NCI-H1436 (cell line): ENCODE measurements around the gene SIRPG.
"Not testable (repeated sequence)": the region's sequence is repeated elsewhere in the genome, so short reads cannot be mapped to it uniquely, and the experiment has no call there.

Experiments used
- DNase-seq: peaks from one replicate; lab custom pipeline; 2025; lab: John Stamatoyannopoulos, UW

The SIRPG gene

DNA sequence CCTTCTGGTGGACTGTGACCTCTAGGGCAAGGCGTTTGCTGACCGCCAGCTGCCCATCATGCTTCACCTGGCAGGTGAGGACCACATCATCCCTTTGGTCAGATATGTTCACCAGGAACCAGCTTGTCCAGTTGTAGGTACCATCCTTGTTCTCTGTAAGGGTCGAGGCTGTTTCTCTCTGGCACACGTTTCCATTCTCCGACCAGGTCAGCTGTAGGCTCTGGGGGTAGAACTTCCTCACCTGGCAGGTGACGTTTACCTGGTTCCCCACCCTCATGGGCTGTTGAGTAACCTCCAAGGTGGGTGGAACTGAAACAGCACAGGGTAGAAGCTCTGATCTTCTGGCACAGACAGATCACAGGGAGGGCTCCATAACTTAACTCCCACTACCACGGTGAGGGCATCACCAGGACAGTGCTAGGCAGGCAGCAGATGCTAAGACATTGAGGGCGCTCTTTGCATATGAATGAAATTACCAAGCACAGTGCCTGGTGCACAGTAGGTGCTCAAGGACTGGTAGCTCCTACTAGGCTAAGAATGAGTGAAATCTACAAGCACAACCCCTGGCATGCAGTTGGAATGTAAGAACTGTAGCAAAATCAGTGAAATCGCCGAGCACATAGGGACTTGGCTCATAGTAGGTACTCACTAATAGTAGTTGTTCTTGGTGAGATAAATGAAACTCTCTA lies 22.1 kb downstream of the SIRPG start:
- no peak for DNase-seq

- DNase-seq, result no peak
Observed at GRCh38 chr20:1633535-1633934, 24.0 kb downstream of the SIRPG start.

GRCh38 chr20:1632178-1632577 lies 25.4 kb downstream of the SIRPG start:
- DNase-seq, result no peak

DNA sequence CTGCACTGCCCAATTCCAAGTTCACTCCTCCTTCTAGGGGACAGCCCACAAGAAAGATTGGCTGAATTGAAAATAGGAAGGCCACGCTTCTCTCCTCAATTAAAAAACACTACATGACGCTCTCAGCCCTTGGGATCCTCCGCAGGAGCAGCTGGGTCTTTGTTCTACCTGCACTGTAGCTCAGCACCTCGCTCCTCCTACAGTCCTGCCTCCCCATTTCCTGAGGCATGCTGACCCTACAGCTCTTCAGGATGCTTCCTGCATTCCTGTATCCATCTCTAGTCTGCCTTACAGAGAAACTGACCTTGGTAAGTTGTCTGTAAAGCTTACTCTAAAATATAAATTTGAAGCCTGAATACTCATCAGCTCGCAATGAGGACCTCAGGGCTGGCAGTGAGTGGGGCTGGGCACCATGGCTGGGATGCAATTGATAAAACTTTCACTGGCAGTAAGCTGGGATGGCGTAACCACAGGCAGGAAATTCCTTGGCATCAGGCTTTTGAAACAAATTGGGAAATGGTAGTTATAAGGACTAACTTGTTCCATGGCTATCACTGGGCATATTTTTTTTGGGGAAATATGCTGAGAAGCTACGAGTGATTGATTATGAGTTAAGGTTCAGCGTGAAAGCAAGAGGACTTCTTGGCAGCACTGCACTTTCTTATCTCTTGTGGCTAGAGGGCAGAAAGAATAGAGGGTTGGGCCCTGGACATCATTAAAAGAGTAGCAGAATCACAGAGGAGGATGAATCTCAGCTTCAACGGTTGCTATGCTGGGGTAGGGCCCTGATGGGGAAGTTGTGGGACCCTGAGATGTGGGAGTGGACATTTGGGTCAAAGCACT lies 26.0 kb downstream of the SIRPG start:
- no peak for DNase-seq

- DNase-seq, result no peak
Observed at GRCh38 chr20:1630186-1630585, 27.4 kb downstream of the SIRPG start.

DNA sequence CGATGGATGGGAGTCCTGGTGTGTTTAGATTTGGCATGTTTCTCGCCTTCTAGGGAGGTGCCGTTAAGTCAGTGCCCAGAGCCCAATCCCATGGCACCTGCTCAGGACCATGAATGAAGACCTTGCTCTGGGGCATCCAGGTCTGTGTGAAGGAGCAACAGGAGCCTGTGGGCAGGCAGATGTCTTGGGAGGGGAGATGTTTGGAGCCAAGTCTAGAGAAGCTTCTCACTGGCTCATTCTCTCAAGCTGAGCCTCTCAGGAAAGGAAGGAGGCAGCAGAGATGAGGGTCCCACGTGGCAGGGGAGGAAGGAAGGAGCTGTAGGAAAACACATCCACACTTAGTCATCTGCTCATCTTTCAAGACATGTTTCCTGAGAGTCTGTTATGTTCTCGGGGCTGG lies 28.3 kb downstream of the SIRPG start:
- DNase-seq, result no peak

DNA sequence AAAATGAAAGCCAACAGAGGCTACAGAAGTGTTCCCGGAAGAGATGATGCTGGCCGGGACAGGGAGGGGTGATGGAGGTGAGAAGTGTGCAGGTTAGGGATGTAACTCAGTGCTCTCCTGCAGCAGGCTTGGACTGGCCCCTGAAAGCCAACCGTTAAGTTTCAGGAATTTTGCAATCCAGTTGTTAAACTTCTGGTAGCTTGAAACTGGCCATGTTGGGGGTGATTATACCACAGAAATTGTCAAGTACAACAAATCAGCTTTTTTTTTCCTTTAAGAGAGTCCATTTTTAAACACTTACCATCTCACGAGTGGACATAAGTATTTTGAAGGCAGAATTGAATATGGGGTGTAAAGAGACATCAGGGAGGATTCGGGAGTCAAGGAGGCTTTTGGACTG lies 29.0 kb downstream of the SIRPG start:
- DNase-seq, result no peak

GRCh38 chr20:1627200-1627550 lies 30.4 kb downstream of the SIRPG start:
- no peak for DNase-seq

DNA sequence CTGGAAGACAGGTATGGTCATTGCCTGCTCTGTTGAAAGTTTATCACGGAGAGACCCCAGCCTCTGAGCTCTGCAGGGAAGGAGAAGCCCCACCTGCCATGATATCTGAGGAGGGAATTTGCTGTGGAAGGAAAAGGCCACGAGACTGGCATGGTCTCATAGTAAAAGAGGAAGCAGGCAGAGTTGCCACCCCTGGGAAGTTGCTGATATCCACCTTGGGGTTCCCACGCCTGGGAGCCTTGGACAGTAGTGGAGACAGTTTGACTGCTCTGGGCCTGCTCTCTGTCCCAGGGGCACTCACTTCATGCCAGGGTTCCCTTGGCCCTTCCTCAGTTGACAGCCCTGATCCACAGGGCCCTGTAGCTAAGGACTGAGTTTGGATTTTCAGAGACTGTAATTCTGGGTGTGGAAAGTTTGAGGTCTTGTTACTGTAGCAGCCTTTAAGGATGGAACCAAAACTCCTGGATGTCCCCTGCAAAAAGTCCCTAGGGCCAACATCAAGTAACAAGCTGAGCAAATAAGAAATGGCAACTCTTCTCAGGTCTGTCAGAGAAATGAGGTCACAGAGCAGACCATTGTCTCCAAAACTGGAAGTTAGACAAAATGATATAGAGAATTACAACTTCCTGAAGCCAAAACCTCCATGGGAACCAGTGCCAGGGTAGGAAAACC lies 30.9 kb downstream of the SIRPG start:
- DNase-seq, result no peak

DNA sequence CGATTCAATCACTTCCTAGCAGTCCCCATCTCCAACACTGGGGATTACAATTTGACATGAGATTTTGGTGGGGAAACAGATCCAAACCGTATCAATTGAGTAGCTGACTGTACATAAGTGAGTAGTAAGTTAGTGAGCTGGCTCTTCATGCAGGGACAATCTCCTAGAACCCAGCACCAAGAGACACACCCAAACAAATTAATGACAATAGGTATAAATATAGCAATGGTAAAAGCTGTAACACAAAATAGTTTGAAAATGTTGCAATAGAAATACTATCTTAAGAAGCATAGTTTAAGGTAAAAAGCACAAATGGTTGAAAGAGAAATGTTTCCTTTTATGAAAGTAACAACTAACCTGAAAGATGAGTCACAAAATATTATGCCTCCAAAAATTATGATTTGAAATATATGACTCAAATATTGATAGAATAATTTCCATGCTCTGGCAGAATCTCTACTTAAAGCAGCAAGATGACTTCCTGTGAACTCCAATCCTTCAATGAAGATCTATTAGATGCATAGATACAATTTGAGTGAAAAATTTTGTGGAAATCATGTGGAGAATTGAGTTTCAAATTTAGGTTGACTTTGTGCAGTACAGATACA lies 32.4 kb downstream of the SIRPG start:
- no peak for DNase-seq

- DNase-seq, result no peak
Observed at GRCh38 chr20:1623501-1624205, 33.9 kb downstream of the SIRPG start.

GRCh38 chr20:1622450-1622849 lies 35.1 kb downstream of the SIRPG start:
- DNase-seq, result no peak

DNA sequence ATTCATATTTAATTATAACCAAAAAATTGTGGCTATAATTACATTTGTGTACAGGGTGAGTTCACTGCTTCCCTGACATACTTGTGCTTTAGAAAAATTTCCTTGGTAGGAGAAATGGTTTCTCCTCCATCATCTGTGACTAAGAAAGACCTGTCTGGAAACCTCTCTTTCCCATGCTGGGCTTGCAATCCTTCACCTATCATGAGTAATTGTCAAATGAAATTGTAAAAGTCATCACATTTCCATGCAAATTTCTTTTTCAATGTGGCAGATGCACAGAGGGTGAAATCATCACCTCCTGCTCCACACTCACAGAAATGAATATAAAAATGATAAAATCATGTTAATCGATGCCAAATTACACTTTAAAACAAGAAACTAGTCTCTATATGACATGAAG lies 36.3 kb downstream of the SIRPG start:
- no peak for DNase-seq

- DNase-seq, result no peak
Observed at GRCh38 chr20:1619861-1620444, 37.6 kb downstream of the SIRPG start, which contains the start of gene SIRPB1. Gene SIRPB1, minus strand, starts transcription at chr20:1620009. Its CDS starts 65 bp downstream, at chr20:1619944.

- no peak for DNase-seq
Observed at GRCh38 chr20:1618954-1619540, 38.5 kb downstream of the SIRPG start.

DNA sequence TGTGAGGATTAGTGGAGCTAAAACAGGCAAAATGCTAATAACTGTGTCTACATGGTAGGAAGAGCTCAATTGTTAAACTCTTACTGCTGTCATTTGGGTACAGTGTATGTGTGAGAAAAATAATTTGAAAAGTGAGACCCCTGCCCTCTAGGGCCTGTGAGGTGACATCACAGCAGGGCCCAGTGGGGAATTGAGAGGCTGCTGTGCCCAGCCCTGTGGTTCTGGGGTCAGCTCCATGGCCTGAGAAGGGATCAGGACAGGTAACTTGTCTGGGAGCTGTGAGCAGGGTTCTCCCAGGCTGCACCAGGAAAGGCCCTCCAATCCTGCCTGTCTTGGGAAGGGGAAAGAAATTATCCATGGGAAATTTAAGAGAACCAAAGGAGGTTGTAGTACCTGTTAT lies 39.1 kb downstream of the SIRPG start:
- no peak for DNase-seq

GRCh38 chr20:1616858-1617434 lies 40.6 kb downstream of the SIRPG start:
- no peak for DNase-seq

DNA sequence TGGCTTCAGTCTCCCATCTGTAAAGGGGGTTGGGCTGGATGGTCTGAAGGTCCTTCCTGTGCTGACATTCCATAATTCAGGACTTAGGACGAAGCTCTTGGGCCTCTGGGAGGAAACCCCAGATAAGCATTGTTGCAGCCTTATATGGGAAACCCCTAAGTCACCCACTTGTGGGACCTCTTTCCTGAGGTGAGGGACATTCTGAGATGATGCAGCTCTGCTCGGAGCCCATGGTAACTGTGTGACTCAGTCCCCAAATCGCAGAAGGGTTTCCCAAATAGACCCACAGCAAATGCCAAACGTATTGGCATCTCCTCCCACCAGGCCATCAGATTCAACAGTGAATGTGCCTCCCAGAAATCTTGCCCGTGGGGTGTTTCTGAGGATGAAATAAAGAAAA lies 47.2 kb downstream of the SIRPG start:
- not testable (repeated sequence) for DNase-seq

GRCh38 chr20:1608678-1609347 lies 48.8 kb downstream of the SIRPG start:
- DNase-seq, result not testable (repeated sequence)

DNA sequence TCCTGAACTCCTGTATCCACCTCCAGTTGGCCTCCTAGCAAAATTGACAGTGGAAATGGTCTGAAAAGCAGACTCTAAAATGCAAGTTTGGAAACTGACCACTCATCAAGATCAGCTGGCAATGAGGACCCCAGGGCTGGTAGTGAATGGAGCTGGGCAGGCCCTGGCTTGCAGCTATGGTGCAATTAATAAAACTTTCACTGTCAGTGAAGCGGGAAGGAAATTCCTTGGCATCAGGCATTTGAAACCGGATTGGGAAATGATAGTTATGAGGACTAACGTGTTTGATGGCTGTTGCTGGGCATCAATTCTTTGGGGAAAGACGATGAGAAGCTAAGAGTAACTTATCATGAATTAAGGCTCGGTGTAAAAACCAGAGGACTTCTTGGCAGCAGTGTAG lies 56.8 kb downstream of the SIRPG start:
- DNase-seq, result no peak
